T-helper 2 cell (primary cell): ENCODE data around the gene SLC9C2.
"Not testable (repeated sequence)": the region's sequence is repeated elsewhere in the genome, so short reads cannot be mapped to it uniquely, and the experiment has no call there.

Experiments
- DNase-seq, 5 experiments: peaks; one replicate each; pipeline versions ENCODE4 v3.0.0 to v3.0.0-alpha.2; 2012 to 2022

The SLC9C2 gene

GRCh38 chr1:173482683-173483082, 120.2 kb downstream of the SLC9C2 start:
- DNase-seq: no peak

- DNase-seq: no peak
These were observed 121.6 kb downstream of the SLC9C2 start for GRCh38 chr1:173481195-173481772.

- DNase-seq: no peak
These were observed 123.2 kb downstream of the SLC9C2 start for GRCh38 chr1:173479649-173480048.

- DNase-seq: no peak
These were observed 124.7 kb downstream of the SLC9C2 start for GRCh38 chr1:173478094-173478674.

- DNase-seq: peak in 4 of 5 experiments; percentile 73 to 86 (median 77)
These were observed 125.4 kb downstream of the SLC9C2 start, which contains the start of gene PRDX6 for GRCh38 chr1:173477286-173478093. Gene PRDX6 (plus strand): TSS chr1:173477335. CDS start chr1:173477398, 63 bp downstream.

GRCh38 chr1:173476665-173477285, 126.1 kb downstream of the SLC9C2 start:
- DNase-seq: peak; percentile 39 to 93 (median 75)

GRCh38 chr1:173476197-173476664, 126.6 kb downstream of the SLC9C2 start:
- no peak for DNase-seq

- DNase-seq: peak in 1 of 5 experiments; percentile 42
These were observed 127.2 kb downstream of the SLC9C2 start for GRCh38 chr1:173475564-173476196.

- not testable (repeated sequence) for DNase-seq
These were observed 128.0 kb downstream of the SLC9C2 start for GRCh38 chr1:173474780-173475421.

GRCh38 chr1:173474097-173474779, 128.6 kb downstream of the SLC9C2 start:
- no peak for DNase-seq

GRCh38 chr1:173473599-173474011, 129.3 kb downstream of the SLC9C2 start:
- DNase-seq: no peak

- DNase-seq: no peak
These were observed 132.3 kb downstream of the SLC9C2 start for GRCh38 chr1:173470608-173471007.

- no peak for DNase-seq
These were observed 133.2 kb downstream of the SLC9C2 start for GRCh38 chr1:173469656-173470055.

GRCh38 chr1:173467426-173467825, 135.4 kb downstream of the SLC9C2 start:
- DNase-seq: no peak

- DNase-seq: not testable (repeated sequence)
These were observed 138.7 kb downstream of the SLC9C2 start for GRCh38 chr1:173464185-173464584.

GRCh38 chr1:173462666-173463065, 140.2 kb downstream of the SLC9C2 start:
- DNase-seq: not testable (repeated sequence)

GRCh38 chr1:173459885-173460284, 143.0 kb downstream of the SLC9C2 start:
- DNase-seq: no peak

- DNase-seq: peak in 2 of 5 experiments; percentile 29 to 57
These were observed 147.8 kb downstream of the SLC9C2 start for GRCh38 chr1:173454966-173455524.

GRCh38 chr1:173453982-173454381, 148.9 kb downstream of the SLC9C2 start:
- DNase-seq: no peak

- DNase-seq: no peak
These were observed 150.9 kb downstream of the SLC9C2 start for GRCh38 chr1:173451981-173452380.
